Cardiac fibroblast (primary cell): ENCODE results near the gene ATG2A.

Source experiments
- DNase-seq, 2 donors: peaks; one replicate each; pipeline versions ENCODE4 v3.0.0 to v3.0.0-alpha.2; 2010; ENCODE audit warnings: low read depth in 2 of 2
- H3K4me3 ChIP-seq, 2 donors: replicated peaks in 1 of 2; 1 replicate in 1 of 2; 2 replicates in 1 of 2; pipeline ENCODE4 v1.5.1; 2011; ENCODE audit warnings: low read depth in 2 of 2, low read length in 2 of 2, mild to moderate bottlenecking in 2 of 2, moderate library complexity in 1 of 2
- TF ChIP-seq, protein P1 (sequence below): IDR thresholded peaks from one replicate; pipeline ENCODE4 v1.5.1; 2011; ENCODE audit warnings: low read depth, mild to moderate bottlenecking, low read length, inconsistent platforms

The ATG2A gene

DNA sequence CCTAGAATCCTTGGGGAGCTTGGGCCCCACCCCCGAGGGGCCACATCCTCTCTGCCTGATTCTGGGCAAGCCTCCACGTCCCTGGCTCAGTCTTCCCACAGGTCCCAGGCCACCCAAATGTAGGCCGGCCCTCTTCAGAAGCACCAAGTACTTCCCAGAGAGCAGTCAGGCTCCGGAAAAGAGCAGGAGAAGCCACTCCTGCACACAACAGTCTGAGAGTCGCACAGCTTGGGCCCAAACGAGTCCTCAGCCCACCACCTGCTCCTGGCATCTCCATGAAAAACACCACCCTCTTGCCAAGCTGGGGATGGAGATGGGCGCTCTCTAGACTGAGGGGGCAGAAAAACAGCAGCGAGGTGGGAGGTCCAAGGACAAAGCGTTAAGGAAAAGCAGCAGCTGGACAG is 54.0 kb downstream of the ATG2A start:
- peak; percentile 38 to 46 for DNase-seq
- TF ChIP-seq, protein P1, sequence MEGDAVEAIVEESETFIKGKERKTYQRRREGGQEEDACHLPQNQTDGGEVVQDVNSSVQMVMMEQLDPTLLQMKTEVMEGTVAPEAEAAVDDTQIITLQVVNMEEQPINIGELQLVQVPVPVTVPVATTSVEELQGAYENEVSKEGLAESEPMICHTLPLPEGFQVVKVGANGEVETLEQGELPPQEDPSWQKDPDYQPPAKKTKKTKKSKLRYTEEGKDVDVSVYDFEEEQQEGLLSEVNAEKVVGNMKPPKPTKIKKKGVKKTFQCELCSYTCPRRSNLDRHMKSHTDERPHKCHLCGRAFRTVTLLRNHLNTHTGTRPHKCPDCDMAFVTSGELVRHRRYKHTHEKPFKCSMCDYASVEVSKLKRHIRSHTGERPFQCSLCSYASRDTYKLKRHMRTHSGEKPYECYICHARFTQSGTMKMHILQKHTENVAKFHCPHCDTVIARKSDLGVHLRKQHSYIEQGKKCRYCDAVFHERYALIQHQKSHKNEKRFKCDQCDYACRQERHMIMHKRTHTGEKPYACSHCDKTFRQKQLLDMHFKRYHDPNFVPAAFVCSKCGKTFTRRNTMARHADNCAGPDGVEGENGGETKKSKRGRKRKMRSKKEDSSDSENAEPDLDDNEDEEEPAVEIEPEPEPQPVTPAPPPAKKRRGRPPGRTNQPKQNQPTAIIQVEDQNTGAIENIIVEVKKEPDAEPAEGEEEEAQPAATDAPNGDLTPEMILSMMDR: no peak
- no peak overlapping the region for H3K4me3 ChIP-seq

DNA sequence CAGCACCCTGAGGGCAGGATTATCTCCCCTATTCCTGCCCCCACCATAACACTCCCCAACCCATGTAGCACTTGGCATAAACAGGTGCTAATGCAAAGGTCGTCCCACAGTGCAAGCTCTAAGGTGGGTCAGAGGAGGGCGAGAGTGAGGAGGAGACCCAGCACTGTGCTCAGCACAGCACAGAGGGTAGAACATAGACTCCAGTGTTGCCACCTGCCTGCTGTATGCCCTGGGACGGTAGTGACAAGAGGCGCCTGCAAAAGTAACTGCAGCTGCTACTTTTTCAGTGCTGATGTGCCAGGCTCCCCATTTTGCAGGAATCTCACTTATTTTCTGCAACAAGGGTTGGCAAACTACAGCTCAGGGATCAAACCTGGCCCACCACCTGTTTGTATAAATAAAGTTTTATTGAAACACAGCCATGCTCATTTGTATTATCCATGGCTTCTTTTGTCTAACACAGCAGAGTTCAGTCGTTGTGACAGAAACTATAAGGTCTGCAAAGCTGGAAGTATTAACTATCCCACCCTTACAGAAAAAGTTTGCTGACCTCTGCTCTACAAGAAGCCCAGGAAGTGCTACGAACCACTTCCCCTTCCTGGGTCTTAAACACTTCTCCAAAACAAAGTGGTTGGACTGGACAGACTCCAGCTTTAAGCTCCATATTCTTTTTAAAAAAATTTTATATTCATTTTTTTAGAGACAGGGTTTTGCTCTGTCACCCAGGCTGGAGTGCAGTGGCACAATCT is 55.6 kb downstream of the ATG2A start:
- DNase-seq: no peak
- H3K4me3 ChIP-seq: no peak overlapping the region
- TF ChIP-seq, protein P1: no peak

DNA sequence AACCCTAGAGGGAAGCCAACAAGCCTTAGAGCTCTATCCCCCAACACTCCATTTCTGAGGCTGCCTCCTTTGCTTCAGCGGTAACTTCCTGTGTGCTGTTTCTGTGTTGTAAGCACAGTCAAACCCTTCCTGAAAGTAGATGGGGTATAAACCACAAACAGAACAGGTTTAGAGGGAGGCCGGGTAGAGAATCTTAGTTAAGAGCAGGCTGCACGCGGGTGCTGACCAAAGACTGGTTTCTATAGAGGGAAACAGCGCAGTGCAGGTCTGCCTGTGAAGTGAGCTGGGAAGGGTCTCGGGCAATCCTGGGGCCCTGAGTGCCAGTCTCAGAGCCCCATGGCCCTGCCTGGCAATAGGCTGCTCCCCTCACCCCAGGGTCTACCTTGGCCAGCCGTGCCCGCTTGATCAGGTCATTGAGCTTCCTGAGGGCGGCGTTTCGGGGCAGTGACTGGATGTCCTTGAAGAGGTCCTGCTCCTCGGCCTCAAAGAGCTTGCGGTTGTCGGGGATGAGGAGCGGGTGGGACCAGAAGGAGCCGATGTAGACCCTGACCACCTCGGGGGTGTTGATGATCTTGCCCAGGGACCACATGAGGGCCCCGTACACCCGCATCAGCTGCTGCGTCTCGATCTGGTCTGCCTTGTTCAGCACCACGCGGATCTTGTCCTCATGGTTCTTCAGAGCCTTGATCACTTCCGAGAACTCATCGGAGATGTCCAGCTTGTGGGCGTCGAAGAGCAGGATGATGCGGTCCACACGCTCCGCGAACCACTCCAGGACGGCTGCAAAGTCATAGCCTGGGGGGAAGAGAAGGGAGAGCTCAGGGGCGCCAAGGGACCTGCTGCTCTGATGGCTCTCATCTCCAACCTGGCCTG is 57.2 kb downstream of the ATG2A start:
- TF ChIP-seq, protein P1: no peak

DNA sequence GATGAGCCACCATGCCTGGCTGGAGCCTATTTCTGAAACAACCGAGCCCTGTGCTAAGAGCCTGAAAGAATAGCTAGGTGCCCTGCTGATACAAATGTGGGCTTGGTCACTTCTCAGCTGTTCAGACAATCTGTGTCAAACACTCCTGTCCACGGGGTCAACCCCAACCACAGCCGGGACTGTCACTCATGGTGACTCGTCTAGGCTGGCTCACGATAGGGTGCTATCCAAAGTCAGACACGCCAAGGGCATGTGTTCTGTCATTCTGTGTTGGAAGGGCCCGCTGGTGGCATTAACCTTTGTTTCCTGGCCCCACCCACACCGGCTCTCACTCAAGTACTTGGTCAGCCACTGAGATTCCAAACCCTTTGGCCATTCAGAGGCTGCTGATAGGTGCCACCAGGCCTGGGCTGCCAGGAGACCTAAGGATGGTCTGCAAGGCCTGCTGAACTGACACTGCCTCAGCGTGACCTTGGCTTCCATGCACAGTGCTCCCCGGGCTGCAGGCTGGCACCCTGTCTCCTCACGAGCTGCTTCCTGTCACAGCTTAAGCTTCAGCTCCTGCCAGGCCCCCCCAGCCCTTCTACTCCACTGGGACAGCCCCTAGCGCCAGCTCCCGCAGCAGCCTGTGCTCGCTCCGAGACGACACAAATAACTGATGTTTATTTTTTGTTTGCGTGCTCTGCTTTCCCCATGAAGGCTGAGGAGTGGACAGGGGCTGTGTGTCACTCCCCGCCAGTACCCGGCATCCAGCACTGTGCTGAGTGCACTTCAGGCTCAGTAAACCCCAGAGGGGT is 58.3 kb downstream of the ATG2A start:
- no peak for DNase-seq
- H3K4me3 ChIP-seq: no peak overlapping the region
- TF ChIP-seq, protein P1: no peak

More for the DNA sequence above, 57.2 kb downstream of the ATG2A start:
- H3K4me3 ChIP-seq: no peak overlapping the region
- no peak for DNase-seq

DNA sequence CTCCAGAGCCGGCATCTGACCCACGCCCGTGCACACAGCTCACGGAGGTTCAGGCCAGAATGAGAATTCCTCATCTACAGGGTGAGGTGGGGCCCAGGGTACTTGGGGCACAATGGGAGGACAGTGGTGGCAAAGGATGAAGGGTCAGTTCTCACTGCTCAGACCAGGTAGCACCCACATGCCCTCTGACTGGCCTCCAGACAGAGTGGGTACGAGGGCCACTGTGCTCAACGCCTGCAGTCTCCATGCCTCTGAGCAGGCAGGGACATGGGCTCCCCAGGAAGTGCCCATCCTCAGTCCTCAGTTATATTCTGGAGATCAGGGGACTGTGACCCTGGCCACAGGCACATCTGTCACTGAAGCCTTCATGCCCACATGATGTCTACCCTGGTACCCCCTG is 59.5 kb downstream of the ATG2A start:
- TF ChIP-seq, protein P1: no peak
- no peak overlapping the region for H3K4me3 ChIP-seq
- DNase-seq: no peak

DNA sequence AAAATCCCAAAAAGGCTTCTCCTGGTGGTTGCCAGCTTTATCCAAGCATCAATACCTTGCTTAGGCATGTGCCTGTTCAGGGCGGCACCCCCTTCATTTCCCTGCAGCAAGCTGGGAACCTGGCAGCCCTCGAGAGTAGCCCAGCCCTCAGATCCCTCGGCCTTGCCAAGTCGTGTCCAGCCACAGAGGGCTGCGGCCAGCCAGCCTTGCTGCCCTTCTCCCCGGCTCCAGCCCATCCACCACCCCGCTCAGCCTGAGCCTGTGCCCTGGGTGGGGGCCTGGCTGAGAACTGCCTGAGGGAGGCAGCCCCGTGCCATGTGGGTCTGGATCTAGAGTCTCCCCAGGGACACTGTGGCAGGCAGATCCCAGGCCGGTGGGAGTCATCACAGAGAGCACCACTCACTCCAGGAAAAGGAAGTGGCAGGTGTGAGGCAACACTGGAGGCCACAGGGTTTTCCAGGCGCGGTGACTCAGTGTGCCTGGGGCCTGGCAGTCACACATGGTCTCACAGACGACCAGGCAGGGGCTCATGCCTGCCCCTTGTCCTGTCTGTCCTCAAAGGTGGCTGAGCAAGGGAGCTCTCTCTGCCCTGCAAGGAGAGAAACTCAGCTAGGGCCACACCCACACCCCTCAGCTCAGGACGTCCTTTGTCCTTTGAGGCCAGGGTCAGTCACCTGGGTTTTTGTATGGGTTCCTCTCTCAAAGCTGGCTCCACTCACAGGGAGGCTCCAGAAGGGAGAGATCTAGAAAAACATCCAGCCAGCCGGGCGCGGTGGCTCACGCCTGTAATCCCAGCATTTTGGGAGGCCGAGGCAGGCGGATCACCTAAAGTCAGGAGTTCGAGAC is 60.4 kb downstream of the ATG2A start:
- peak; percentile 64 to 94 for DNase-seq
- TF ChIP-seq, protein P1: peak; percentile 2
- no peak overlapping the region for H3K4me3 ChIP-seq
